Measurements from ENCODE around the gene BAIAP3.

The BAIAP3 gene

DNA sequence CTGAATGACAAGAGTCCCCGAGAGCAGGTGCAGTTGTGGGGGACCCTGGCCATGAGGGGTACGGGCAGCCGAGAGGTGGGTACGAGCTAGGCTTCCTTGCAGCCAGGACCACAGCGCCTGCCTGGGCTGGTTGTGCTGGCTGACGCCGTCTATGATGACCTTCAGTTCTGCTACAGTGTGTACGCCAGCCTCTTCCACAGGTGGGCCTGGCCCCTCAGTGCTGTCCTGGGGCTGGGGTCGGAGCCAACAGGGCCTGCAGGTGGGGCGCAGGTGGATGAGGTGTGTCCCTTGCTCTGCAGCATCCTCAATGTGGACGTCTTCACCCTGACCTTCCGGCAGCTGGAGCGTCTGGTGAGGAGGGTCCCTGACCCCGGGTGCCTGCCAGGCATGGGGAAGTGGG is 11.1 kb downstream of the BAIAP3 start:
- Histone ChIP-seq H3K4me3 (ENCODE audit: low read depth in 1 of 2, low read length in 2 of 2) (no peak overlapping the region), H3K79me2 (ENCODE audit: insufficient read depth, low read length) (peaks cover under 1% of the 10 kb centered on the region; the same call in 1 of the 2 replicates), H3K4me2 (ENCODE audit: insufficient read depth, low read length) (no peak overlapping the region), H4K20me1 (ENCODE audit: insufficient read depth, low read length) (peaks cover 32% of the 10 kb centered on the region), H3K27me3 (ENCODE audit: insufficient read depth, low read length, poor library complexity) (no peaks in the 10 kb centered on the region), H3K9ac (ENCODE audit: low read depth, low read length) (no peak overlapping the region), H3K27ac (ENCODE audit: low read length) (no peak overlapping the region), H3K4me1 (ENCODE audit: insufficient read depth, low read length) (peaks cover 34% of the 10 kb centered on the region), H3K9me3 (ENCODE audit: insufficient read depth, low read length, severe bottlenecking) (no peaks in the 10 kb centered on the region), H2AFZ (ENCODE audit: low read depth, low read length) (no peak overlapping the region), H3K36me3 (ENCODE audit: insufficient read depth, low read length) (peaks cover 17% of the 10 kb centered on the region)
- DNase-seq (no peak), ATAC-seq (ENCODE audit: insufficient read depth, low read depth) (no peak)
- TF ChIP-seq, protein P1, sequence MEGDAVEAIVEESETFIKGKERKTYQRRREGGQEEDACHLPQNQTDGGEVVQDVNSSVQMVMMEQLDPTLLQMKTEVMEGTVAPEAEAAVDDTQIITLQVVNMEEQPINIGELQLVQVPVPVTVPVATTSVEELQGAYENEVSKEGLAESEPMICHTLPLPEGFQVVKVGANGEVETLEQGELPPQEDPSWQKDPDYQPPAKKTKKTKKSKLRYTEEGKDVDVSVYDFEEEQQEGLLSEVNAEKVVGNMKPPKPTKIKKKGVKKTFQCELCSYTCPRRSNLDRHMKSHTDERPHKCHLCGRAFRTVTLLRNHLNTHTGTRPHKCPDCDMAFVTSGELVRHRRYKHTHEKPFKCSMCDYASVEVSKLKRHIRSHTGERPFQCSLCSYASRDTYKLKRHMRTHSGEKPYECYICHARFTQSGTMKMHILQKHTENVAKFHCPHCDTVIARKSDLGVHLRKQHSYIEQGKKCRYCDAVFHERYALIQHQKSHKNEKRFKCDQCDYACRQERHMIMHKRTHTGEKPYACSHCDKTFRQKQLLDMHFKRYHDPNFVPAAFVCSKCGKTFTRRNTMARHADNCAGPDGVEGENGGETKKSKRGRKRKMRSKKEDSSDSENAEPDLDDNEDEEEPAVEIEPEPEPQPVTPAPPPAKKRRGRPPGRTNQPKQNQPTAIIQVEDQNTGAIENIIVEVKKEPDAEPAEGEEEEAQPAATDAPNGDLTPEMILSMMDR (IDR thresholded peaks at IDR 0.05; ENCODE audit: borderline replicate concordance, extremely low read depth, low read length, poor library complexity, severe bottlenecking), result no peak
- TF ChIP-seq EZH2 (IDR thresholded peaks at IDR 0.05; ENCODE audit: borderline replicate concordance, low read depth, low read length, severe bottlenecking), result no peak

DNA sequence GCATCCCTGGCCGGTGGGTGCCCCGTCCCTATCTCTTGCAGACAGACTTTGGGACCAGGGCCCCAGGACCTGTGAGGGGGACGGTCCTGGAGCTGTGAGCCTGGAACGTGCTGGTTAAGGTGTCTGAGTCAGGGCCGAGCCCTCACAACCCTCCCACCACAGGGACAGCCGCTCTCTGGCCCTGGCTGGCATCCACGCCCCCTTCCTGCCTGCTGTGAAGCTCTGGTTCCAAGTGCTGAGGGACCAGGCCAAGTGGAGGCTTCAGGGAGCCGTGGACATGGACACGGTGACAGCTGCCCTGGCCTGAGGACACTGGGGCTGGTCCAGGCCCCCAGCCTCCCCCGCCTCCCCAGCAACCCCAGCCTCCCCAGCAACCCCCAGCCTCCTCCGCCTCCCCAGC is 11.6 kb downstream of the BAIAP3 start:
- no peaks in the 10 kb centered on the region for H3K27me3 ChIP-seq (ENCODE audit: insufficient read depth, low read length, poor library complexity)
- H4K20me1 ChIP-seq (ENCODE audit: insufficient read depth, low read length), result peaks cover 35% of the 10 kb centered on the region
- no peak for TF ChIP-seq EZH2 (IDR thresholded peaks at IDR 0.05; ENCODE audit: borderline replicate concordance, low read depth, low read length, severe bottlenecking)
- TF ChIP-seq, protein P1 (IDR thresholded peaks at IDR 0.05; ENCODE audit: borderline replicate concordance, extremely low read depth, low read length, poor library complexity, severe bottlenecking), result no peak
- no peak overlapping the region for H3K9ac ChIP-seq (ENCODE audit: low read depth, low read length)
- H3K79me2 ChIP-seq (ENCODE audit: insufficient read depth, low read length), result peaks cover 6% of the 10 kb centered on the region
- peaks cover 40% of the 10 kb centered on the region for H3K4me1 ChIP-seq (ENCODE audit: insufficient read depth, low read length)
- H3K27ac ChIP-seq (ENCODE audit: low read length), result no peak overlapping the region
- H2AFZ ChIP-seq (ENCODE audit: low read depth, low read length), result no peak overlapping the region
- no peak for ATAC-seq (ENCODE audit: insufficient read depth, low read depth)
- no peak for DNase-seq
- H3K4me3 ChIP-seq (ENCODE audit: low read depth in 1 of 2, low read length in 2 of 2), result no peak overlapping the region
- H3K36me3 ChIP-seq (ENCODE audit: insufficient read depth, low read length), result peaks cover 23% of the 10 kb centered on the region
- no peak overlapping the region for H3K4me2 ChIP-seq (ENCODE audit: insufficient read depth, low read length)
- H3K9me3 ChIP-seq (ENCODE audit: insufficient read depth, low read length, severe bottlenecking), result no peaks in the 10 kb centered on the region

DNA sequence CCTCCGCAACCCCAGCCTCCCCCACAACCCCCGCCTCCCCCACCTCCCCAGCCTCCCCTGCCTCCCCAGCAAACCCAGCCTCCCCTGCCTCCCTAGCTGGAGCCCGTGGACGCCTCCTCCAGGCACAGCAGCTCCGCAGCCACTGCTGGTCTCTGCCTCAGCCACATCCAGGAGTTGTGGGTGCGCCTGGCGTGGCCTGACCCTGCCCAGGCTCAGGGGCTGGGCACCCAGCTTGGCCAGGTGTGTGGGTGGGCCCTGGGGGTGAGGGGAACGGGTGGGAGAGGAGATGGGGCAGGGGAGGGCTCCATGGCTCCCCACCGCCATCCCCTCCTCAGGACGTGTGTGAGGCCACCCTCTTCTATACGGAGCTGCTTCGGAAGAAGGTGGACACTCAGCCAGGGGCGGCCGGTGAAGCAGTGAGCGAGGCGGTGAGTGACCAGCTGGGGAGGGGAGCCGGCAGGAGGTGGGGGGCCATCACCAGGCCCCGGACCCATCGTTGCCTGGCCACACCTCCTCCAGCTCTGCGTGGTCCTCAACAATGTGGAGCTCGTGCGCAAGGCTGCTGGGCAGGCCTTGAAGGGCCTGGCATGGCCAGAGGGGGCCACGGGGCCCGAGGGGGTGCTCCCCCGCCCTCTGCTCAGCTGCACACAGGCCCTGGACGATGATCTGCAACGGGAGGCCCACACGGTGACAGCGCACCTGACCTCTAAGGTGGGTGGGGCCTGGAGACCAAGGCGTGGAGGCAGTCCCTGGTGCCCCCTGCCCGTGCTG is 12.4 kb downstream of the BAIAP3 start:
- peaks cover 14% of the 10 kb centered on the region for H3K79me2 ChIP-seq (ENCODE audit: insufficient read depth, low read length)
- H3K4me2 ChIP-seq (ENCODE audit: insufficient read depth, low read length), result no peak overlapping the region
- peaks cover 37% of the 10 kb centered on the region for H4K20me1 ChIP-seq (ENCODE audit: insufficient read depth, low read length)
- DNase-seq (no peak), ATAC-seq (ENCODE audit: insufficient read depth, low read depth) (no peak)
- TF ChIP-seq, protein P1 (IDR thresholded peaks at IDR 0.05; ENCODE audit: borderline replicate concordance, extremely low read depth, low read length, poor library complexity, severe bottlenecking), result no peak
- TF ChIP-seq EZH2 (IDR thresholded peaks at IDR 0.05; ENCODE audit: borderline replicate concordance, low read depth, low read length, severe bottlenecking), result no peak
- H3K9me3 ChIP-seq (ENCODE audit: insufficient read depth, low read length, severe bottlenecking), result no peaks in the 10 kb centered on the region
- no peak overlapping the region for H2AFZ ChIP-seq (ENCODE audit: low read depth, low read length)
- no peak overlapping the region for H3K4me3 ChIP-seq (ENCODE audit: low read depth in 1 of 2, low read length in 2 of 2)
- H3K36me3 ChIP-seq (ENCODE audit: insufficient read depth, low read length), result peaks cover 30% of the 10 kb centered on the region
- no peak overlapping the region for H3K9ac ChIP-seq (ENCODE audit: low read depth, low read length)
- no peak overlapping the region for H3K27ac ChIP-seq (ENCODE audit: low read length)
- H3K27me3 ChIP-seq (ENCODE audit: insufficient read depth, low read length, poor library complexity), result no peaks in the 10 kb centered on the region
- H3K4me1 ChIP-seq (ENCODE audit: insufficient read depth, low read length), result peaks cover 48% of the 10 kb centered on the region
